ENCODE data around the gene SLC22A23. TPM values are rescaled to one million over a fixed set of nuclear protein-coding genes. Genes with fewer than 3 reads are reported as not detected.

Gene SLC22A23
- total and polyA plus RNA-seq, 2 experiments from 2014 or later: 6.1 to 38.3 TPM

GRCh38 chr6:3357678-3358077 lies 99.2 kb downstream of the SLC22A23 start:
- Histone ChIP-seq H3K27me3 (ENCODE audit: insufficient read depth) (no peaks in the 10 kb centered on the region), H3K79me2 (replicated peaks; ENCODE audit: insufficient read depth) (peaks cover 30% of the 10 kb centered on the region), H3K4me1 (ENCODE audit: insufficient read depth) (peaks cover 28% of the 10 kb centered on the region), H4K20me1 (replicated peaks; ENCODE audit: insufficient read depth) (peaks cover 4% of the 10 kb centered on the region; the same call in 1 of the 2 replicates), H3F3A (replicated peaks; ENCODE audit: low read depth) (peaks cover 19% of the 10 kb centered on the region; the same call in 1 of the 2 replicates), H3K27ac (ENCODE audit: low read depth) (peak overlapping the region; percentile 92; the same call in 1 of the 2 replicates), H2AFZ (no peak overlapping the region), H3K9me2 (ENCODE audit: insufficient read depth) (no peaks in the 10 kb centered on the region), H3K4me2 (0 out of 2 replicates have a peak overlapping the region, but pooled peaks have one; percentile 31), H3K4me3 (no peak overlapping the region), H3K36me3 (ENCODE audit: insufficient read depth) (no peaks in the 10 kb centered on the region)
- H3K36me3 Mint-ChIP-seq (ENCODE audit: low read depth): peaks cover 15% of the 10 kb centered on the region
- ATAC-seq (no peak), DNase-seq (ENCODE audit: low spot score) (no peak)
- no peak overlapping the region for H3K27ac Mint-ChIP-seq
- peaks cover 3% of the 10 kb centered on the region; the same call in 1 of the 3 replicates for H3K9me3 Mint-ChIP-seq
- peaks cover 25% of the 10 kb centered on the region for H3K27me3 Mint-ChIP-seq (ENCODE audit: insufficient read depth, low read depth, poor library complexity)
- TF ChIP-seq CREB1 (CRISPR knock-in tag; IDR thresholded peaks at IDR 0.05; ENCODE audit: low read depth) (no peak), STAT1 (IDR thresholded peaks at IDR 0.05; ENCODE audit: unreplicated experiment) (no peak), EZH2 (IDR thresholded peaks at IDR 0.05; ENCODE audit: low read depth, unreplicated experiment) (no peak), POLR2AphosphoS5 (IDR thresholded peaks at IDR 0.05; ENCODE audit: low read depth) (no peak), ZNF114 (CRISPR knock-in tag; IDR thresholded peaks at IDR 0.05) (no peak)
- H3K4me1 Mint-ChIP-seq: peaks cover 67% of the 10 kb centered on the region
- H3K4me3 Mint-ChIP-seq: no peak overlapping the region

GRCh38 chr6:3356824-3357420 lies 99.9 kb downstream of the SLC22A23 start:
- peaks cover 28% of the 10 kb centered on the region for H3K4me1 ChIP-seq (ENCODE audit: insufficient read depth)
- H3K27ac Mint-ChIP-seq: peak overlapping the region; percentile 51
- H3K4me3 Mint-ChIP-seq: peak overlapping the region; percentile 46
- peaks cover 22% of the 10 kb centered on the region for H3K27me3 Mint-ChIP-seq (ENCODE audit: insufficient read depth, low read depth, poor library complexity)
- H3K27ac ChIP-seq (ENCODE audit: low read depth): peak overlapping the region; percentile 92
- H3K27me3 ChIP-seq (ENCODE audit: insufficient read depth): no peaks in the 10 kb centered on the region
- H3K36me3 Mint-ChIP-seq (ENCODE audit: low read depth): peaks cover 15% of the 10 kb centered on the region
- ATAC-seq (no peak), DNase-seq (ENCODE audit: low spot score) (no peak)
- peak overlapping the region; percentile 31 for H3K4me2 ChIP-seq
- peaks cover 19% of the 10 kb centered on the region; the same call in 1 of the 2 replicates for H3F3A ChIP-seq (replicated peaks; ENCODE audit: low read depth)
- no peaks in the 10 kb centered on the region for H3K9me2 ChIP-seq (ENCODE audit: insufficient read depth)
- H2AFZ ChIP-seq: no peak overlapping the region
- no peaks in the 10 kb centered on the region for H3K36me3 ChIP-seq (ENCODE audit: insufficient read depth)
- peaks cover 30% of the 10 kb centered on the region for H3K79me2 ChIP-seq (replicated peaks; ENCODE audit: insufficient read depth)
- 0 out of 2 replicates have a peak, but pooled peaks cover 4% of the 10 kb centered on the region for H4K20me1 ChIP-seq (replicated peaks; ENCODE audit: insufficient read depth)
- peaks cover 3% of the 10 kb centered on the region; the same call in 1 of the 3 replicates for H3K9me3 Mint-ChIP-seq
- H3K4me1 Mint-ChIP-seq: peaks cover 74% of the 10 kb centered on the region
- peak overlapping the region; percentile 18; the same call in 1 of the 2 replicates for H3K4me3 ChIP-seq
- TF ChIP-seq CREB1 (CRISPR knock-in tag; IDR thresholded peaks at IDR 0.05; ENCODE audit: low read depth): no peak
- TF ChIP-seq POLR2AphosphoS5 (IDR thresholded peaks at IDR 0.05; ENCODE audit: low read depth): no peak
- TF ChIP-seq ZNF331 (CRISPR knock-in tag; IDR thresholded peaks at IDR 0.05; ENCODE audit: low read depth): no peak
- no peak for TF ChIP-seq JUNB (IDR thresholded peaks at IDR 0.05; ENCODE audit: unreplicated experiment)
- no peak for TF ChIP-seq EZH2 (IDR thresholded peaks at IDR 0.05; ENCODE audit: low read depth, unreplicated experiment)
- TF ChIP-seq CTCF (conservative IDR thresholded peaks at IDR 0.05; ENCODE audit: low read depth in 2 of 2): no peak
- TF ChIP-seq ZNF114 (CRISPR knock-in tag; IDR thresholded peaks at IDR 0.05): no peak
- TF ChIP-seq ZNF462 (CRISPR knock-in tag; IDR thresholded peaks at IDR 0.05): no peak
